ENCODE results near the gene RELN. TPM values are rescaled to one million over a fixed set of nuclear protein-coding genes. Genes with fewer than 3 reads are reported as not detected.

Gene RELN
- total RNA-seq, 1 donor from 2014 or later, result 5.7 TPM

- Mint-ChIP-seq H3K4me1 (ENCODE audit: low read depth, unreplicated experiment) (peaks cover 6% of the 10 kb centered on the region), H3K9me3 (ENCODE audit: unreplicated experiment) (no peaks in the 10 kb centered on the region), H3K4me3 (ENCODE audit: unreplicated experiment) (no peak overlapping the region), H3K27ac (ENCODE audit: unreplicated experiment) (no peak overlapping the region), H3K36me3 (ENCODE audit: unreplicated experiment) (no peaks in the 10 kb centered on the region), H3K27me3 (ENCODE audit: unreplicated experiment) (peaks cover 2% of the 10 kb centered on the region)
- DNase-seq, result no peak
- TF ChIP-seq, protein P1, sequence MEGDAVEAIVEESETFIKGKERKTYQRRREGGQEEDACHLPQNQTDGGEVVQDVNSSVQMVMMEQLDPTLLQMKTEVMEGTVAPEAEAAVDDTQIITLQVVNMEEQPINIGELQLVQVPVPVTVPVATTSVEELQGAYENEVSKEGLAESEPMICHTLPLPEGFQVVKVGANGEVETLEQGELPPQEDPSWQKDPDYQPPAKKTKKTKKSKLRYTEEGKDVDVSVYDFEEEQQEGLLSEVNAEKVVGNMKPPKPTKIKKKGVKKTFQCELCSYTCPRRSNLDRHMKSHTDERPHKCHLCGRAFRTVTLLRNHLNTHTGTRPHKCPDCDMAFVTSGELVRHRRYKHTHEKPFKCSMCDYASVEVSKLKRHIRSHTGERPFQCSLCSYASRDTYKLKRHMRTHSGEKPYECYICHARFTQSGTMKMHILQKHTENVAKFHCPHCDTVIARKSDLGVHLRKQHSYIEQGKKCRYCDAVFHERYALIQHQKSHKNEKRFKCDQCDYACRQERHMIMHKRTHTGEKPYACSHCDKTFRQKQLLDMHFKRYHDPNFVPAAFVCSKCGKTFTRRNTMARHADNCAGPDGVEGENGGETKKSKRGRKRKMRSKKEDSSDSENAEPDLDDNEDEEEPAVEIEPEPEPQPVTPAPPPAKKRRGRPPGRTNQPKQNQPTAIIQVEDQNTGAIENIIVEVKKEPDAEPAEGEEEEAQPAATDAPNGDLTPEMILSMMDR (IDR thresholded peaks at IDR 0.05; ENCODE audit: partially characterized antibody, unreplicated experiment), result no peak
These were observed 284.8 kb downstream of the RELN start for GRCh38 chr7:103704701-103705100.

DNA sequence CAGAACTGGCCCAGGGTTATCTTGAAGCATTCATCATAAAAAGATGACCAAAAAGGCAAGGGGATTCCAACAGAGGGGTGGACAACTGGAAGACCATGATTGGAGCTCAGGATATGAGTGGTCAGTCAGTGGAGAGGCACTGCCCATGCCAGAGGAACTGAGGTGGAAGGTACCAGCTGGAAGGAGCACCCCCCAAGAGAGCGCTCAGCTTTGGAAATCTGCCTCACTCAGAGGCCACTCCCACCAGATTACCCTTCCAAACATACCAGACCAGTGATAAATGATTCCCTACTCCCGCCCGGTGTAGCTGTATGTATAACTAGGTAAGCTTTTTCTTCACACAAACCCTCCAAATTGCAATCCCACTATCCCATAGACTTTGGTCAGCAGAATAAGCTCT lies 286.5 kb downstream of the RELN start:
- no peak overlapping the region for H3K27ac Mint-ChIP-seq (ENCODE audit: unreplicated experiment)
- TF ChIP-seq, protein P1 (IDR thresholded peaks at IDR 0.05; ENCODE audit: partially characterized antibody, unreplicated experiment), result no peak
- H3K4me3 Mint-ChIP-seq (ENCODE audit: unreplicated experiment), result no peak overlapping the region
- no peaks in the 10 kb centered on the region for H3K36me3 Mint-ChIP-seq (ENCODE audit: unreplicated experiment)
- peaks cover 2% of the 10 kb centered on the region for H3K27me3 Mint-ChIP-seq (ENCODE audit: unreplicated experiment)
- no peak for DNase-seq
- H3K9me3 Mint-ChIP-seq (ENCODE audit: unreplicated experiment), result no peaks in the 10 kb centered on the region
- peaks cover 6% of the 10 kb centered on the region for H3K4me1 Mint-ChIP-seq (ENCODE audit: low read depth, unreplicated experiment)

DNA sequence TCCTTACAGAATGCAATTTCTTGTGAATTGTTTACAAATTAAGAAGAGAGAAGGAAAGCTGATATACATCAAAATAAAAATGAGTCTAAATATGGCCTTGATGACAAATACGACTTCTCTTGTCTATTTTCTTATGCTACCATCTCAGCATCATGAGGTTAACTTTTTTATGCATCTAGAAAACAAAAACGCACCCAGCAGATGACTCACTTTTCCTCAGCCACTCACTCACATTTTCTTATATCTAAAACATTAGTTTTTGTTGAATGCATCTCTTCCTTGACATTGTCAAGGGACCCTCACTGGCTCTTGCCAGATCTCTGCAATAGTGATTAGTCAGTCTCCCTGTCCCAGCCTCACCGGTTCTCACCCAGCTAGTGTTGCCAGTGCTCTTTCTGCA lies 287.0 kb downstream of the RELN start:
- no peak for DNase-seq
- H3K36me3 Mint-ChIP-seq (ENCODE audit: unreplicated experiment), result no peaks in the 10 kb centered on the region
- no peak overlapping the region for H3K27ac Mint-ChIP-seq (ENCODE audit: unreplicated experiment)
- TF ChIP-seq, protein P1 (IDR thresholded peaks at IDR 0.05; ENCODE audit: partially characterized antibody, unreplicated experiment), result no peak
- no peaks in the 10 kb centered on the region for H3K9me3 Mint-ChIP-seq (ENCODE audit: unreplicated experiment)
- peaks cover 2% of the 10 kb centered on the region for H3K27me3 Mint-ChIP-seq (ENCODE audit: unreplicated experiment)
- no peak overlapping the region for H3K4me3 Mint-ChIP-seq (ENCODE audit: unreplicated experiment)
- peaks cover 6% of the 10 kb centered on the region for H3K4me1 Mint-ChIP-seq (ENCODE audit: low read depth, unreplicated experiment)

GRCh38 chr7:103699032-103699431 lies 290.4 kb downstream of the RELN start:
- H3K36me3 Mint-ChIP-seq (ENCODE audit: unreplicated experiment), result no peaks in the 10 kb centered on the region
- no peaks in the 10 kb centered on the region for H3K9me3 Mint-ChIP-seq (ENCODE audit: unreplicated experiment)
- DNase-seq, result no peak
- H3K27me3 Mint-ChIP-seq (ENCODE audit: unreplicated experiment), result peaks cover 3% of the 10 kb centered on the region
- H3K4me1 Mint-ChIP-seq (ENCODE audit: low read depth, unreplicated experiment), result peaks cover 6% of the 10 kb centered on the region
- H3K4me3 Mint-ChIP-seq (ENCODE audit: unreplicated experiment), result no peak overlapping the region
- TF ChIP-seq, protein P1 (IDR thresholded peaks at IDR 0.05; ENCODE audit: partially characterized antibody, unreplicated experiment), result no peak
- H3K27ac Mint-ChIP-seq (ENCODE audit: unreplicated experiment), result no peak overlapping the region

DNA sequence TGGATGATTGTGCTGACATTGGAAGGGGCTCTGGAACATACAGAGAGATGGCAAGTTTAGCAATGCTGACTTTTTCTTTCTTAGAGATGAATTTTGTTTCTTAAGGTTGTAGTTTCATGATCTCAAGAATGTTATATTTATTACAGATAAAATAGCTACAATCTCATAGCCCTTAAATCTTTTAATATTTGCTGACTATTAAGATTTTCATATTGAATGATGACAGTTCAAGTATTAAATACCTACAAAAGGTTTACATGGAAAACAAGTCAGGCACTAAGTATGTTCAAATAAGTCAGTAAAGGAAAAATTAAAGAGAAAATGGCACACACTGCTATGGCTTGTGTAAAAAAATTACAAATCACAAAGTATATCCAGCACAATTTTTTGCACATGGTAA lies 291.4 kb downstream of the RELN start:
- Mint-ChIP-seq H3K4me1 (ENCODE audit: low read depth, unreplicated experiment) (peaks cover 3% of the 10 kb centered on the region), H3K27me3 (ENCODE audit: unreplicated experiment) (peaks cover 2% of the 10 kb centered on the region), H3K27ac (ENCODE audit: unreplicated experiment) (no peak overlapping the region), H3K4me3 (ENCODE audit: unreplicated experiment) (no peak overlapping the region), H3K36me3 (ENCODE audit: unreplicated experiment) (no peaks in the 10 kb centered on the region), H3K9me3 (ENCODE audit: unreplicated experiment) (no peaks in the 10 kb centered on the region)
- no peak for DNase-seq
- TF ChIP-seq, protein P1 (IDR thresholded peaks at IDR 0.05; ENCODE audit: partially characterized antibody, unreplicated experiment), result no peak

All from glutamatergic neuron (in vitro differentiated cells).